NAMALWA (cell line): ENCODE data around the gene CCDC27.
A peak's percentile ranks its signal among the peaks of the same experiment; 100 is the strongest.

Source experiments
- DNase-seq: peaks from one replicate; pipeline ENCODE4 v3.0.0-alpha.2; 2015; ENCODE audit warnings: low spot score

The CCDC27 gene

GRCh38 chr1:3759796-3760195 lies 7.5 kb downstream of the CCDC27 start:
- DNase-seq: no peak

GRCh38 chr1:3761296-3762010 lies 9.2 kb downstream of the CCDC27 start:
- no peak for DNase-seq

GRCh38 chr1:3762151-3762872 lies 10.1 kb downstream of the CCDC27 start:
- DNase-seq: no peak

GRCh38 chr1:3762873-3763228 lies 10.6 kb downstream of the CCDC27 start:
- no peak for DNase-seq

GRCh38 chr1:3763351-3764125 lies 11.3 kb downstream of the CCDC27 start:
- no peak for DNase-seq

- no peak for DNase-seq
Observed at GRCh38 chr1:3767328-3767925, 15.2 kb downstream of the CCDC27 start.

- DNase-seq: no peak
Observed at GRCh38 chr1:3768811-3769390, 16.7 kb downstream of the CCDC27 start.

GRCh38 chr1:3770047-3770765 lies 18.0 kb downstream of the CCDC27 start:
- DNase-seq: no peak

- DNase-seq: peak; percentile 28
Observed at GRCh38 chr1:3771108-3772026, 19.1 kb downstream of the CCDC27 start.

- peak; percentile 91 for DNase-seq
Observed at GRCh38 chr1:3772027-3772714, 19.9 kb downstream of the CCDC27 start.

GRCh38 chr1:3772715-3773571 lies 20.7 kb downstream of the CCDC27 start, which contains the start of gene SMIM1:
Gene SMIM1, plus strand, starts transcription at chr1:3772749. Its CDS starts 2,625 bp downstream, at chr1:3775374.
- peak; percentile 39 for DNase-seq

GRCh38 chr1:3773572-3774275 lies 21.5 kb downstream of the CCDC27 start:
- peak; percentile 38 for DNase-seq

- no peak for DNase-seq
Observed at GRCh38 chr1:3774276-3774945, 22.2 kb downstream of the CCDC27 start.

GRCh38 chr1:3774946-3775489 lies 22.8 kb downstream of the CCDC27 start:
- DNase-seq: no peak

- peak; percentile 91 for DNase-seq
Observed at GRCh38 chr1:3775490-3776230, 23.4 kb downstream of the CCDC27 start.

GRCh38 chr1:3776231-3776961 lies 24.1 kb downstream of the CCDC27 start:
- DNase-seq: no peak
